ENCODE data around the gene ADGRG2. TPM values are rescaled to one million over a fixed set of nuclear protein-coding genes. Genes with fewer than 3 reads are reported as not detected.

Gene ADGRG2
- total RNA-seq, 3 donors from 2014 or later = 0.66 to 1.3 (median 0.96) TPM

DNA sequence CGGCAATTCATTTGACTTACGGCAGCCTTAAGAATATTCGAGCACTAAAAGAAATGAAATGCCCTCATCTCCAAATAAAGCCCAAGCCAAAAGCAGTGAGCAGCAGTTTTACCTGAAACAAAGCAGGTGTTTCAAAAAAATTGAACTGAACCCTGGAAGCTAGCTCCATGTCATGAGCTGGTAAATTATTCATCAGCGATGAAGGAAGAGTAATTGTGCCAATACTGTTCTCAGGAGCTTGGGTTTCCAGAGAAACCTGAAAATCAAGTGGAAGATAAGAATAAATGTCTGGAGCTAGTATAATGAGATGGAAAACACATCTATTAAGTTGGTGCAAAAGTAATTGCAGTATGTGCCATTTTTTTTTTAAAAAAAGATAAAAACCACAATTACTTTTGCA lies 114.4 kb downstream of the ADGRG2 start:
- intact Hi-C loops (cut with DNase I; ENCODE audit: low total_unique reads) = no loop called here
- DNase-seq (ENCODE audit: low spot score in 2 of 2) = no peak

DNA sequence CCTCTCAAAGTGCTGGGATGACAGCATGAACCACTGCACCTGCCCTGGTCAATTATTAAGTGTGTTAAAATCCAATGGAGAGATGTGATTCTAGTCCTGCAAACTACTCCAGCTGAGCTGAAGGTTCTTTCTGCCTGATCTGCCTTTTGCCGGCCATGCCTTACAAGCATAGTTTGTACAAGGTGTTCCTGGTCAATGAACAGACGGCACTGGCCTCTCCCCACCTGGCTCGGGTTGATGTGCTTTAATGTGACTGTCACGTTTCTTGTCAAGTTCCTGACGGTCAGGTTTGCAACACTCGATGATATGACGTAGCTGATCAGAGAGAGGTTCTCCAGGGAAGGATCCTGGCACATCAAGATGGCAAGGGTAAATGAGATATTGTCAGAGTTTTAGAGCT lies 115.3 kb downstream of the ADGRG2 start:
- Histone ChIP-seq H3K4me1 (no peaks in the 10 kb centered on the region), H3K27me3 (peaks cover 0 to 2% of the 10 kb centered on the region in 2 donors), H3K4me3 (no peak overlapping the region), H3K9me3 (no peaks in the 10 kb centered on the region), H3K36me3 (no peaks in the 10 kb centered on the region), H3K27ac (no peak overlapping the region)
- DNase-seq (ENCODE audit: low spot score in 2 of 2) = no peak
- TF ChIP-seq, protein P1, sequence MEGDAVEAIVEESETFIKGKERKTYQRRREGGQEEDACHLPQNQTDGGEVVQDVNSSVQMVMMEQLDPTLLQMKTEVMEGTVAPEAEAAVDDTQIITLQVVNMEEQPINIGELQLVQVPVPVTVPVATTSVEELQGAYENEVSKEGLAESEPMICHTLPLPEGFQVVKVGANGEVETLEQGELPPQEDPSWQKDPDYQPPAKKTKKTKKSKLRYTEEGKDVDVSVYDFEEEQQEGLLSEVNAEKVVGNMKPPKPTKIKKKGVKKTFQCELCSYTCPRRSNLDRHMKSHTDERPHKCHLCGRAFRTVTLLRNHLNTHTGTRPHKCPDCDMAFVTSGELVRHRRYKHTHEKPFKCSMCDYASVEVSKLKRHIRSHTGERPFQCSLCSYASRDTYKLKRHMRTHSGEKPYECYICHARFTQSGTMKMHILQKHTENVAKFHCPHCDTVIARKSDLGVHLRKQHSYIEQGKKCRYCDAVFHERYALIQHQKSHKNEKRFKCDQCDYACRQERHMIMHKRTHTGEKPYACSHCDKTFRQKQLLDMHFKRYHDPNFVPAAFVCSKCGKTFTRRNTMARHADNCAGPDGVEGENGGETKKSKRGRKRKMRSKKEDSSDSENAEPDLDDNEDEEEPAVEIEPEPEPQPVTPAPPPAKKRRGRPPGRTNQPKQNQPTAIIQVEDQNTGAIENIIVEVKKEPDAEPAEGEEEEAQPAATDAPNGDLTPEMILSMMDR (IDR thresholded peaks at IDR 0.05) = no peak
- TF ChIP-seq POLR2A (IDR thresholded peaks at IDR 0.05) = no peak
- no peak for TF ChIP-seq POLR2AphosphoS5 (IDR thresholded peaks at IDR 0.05)
- intact Hi-C loops (cut with DNase I; ENCODE audit: low total_unique reads) = no loop called here

More for the DNA sequence above, 114.4 kb downstream of the ADGRG2 start:
- no peaks in the 10 kb centered on the region for H3K27me3 ChIP-seq
- no peaks in the 10 kb centered on the region for H3K9me3 ChIP-seq
- H3K4me3 ChIP-seq = no peak overlapping the region
- TF ChIP-seq, protein P1 (IDR thresholded peaks at IDR 0.05) = no peak
- TF ChIP-seq POLR2A (IDR thresholded peaks at IDR 0.05) = no peak
- TF ChIP-seq POLR2AphosphoS5 (IDR thresholded peaks at IDR 0.05) = no peak
- no peaks in the 10 kb centered on the region for H3K4me1 ChIP-seq
- no peak overlapping the region for H3K27ac ChIP-seq
- H3K36me3 ChIP-seq = no peaks in the 10 kb centered on the region

DNA sequence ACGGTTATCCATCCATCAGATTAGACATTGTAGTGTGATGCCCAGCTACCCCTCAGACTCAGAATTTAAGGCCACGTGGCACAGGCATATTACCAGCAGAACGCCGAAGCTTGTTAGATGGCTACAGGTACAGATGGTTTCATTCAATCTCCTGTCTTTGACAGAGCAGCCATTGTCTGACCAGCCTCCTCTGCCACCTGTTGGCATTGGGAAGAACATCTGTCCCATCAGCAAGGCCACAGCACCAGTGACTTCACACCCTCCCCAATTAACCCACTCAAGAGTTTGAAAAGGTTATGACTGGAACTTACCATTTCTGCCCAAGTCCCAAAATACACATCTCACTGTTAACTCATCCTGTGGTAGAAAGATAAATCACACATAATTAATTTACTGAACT lies 116.4 kb downstream of the ADGRG2 start:
- Histone ChIP-seq H3K36me3 (no peaks in the 10 kb centered on the region), H3K27me3 (peaks cover 0 to 5% of the 10 kb centered on the region in 2 donors), H3K4me1 (no peaks in the 10 kb centered on the region), H3K9me3 (no peaks in the 10 kb centered on the region), H3K27ac (no peak overlapping the region), H3K4me3 (no peak overlapping the region)
- TF ChIP-seq POLR2A (IDR thresholded peaks at IDR 0.05) (no peak), POLR2AphosphoS5 (IDR thresholded peaks at IDR 0.05) (no peak)
- TF ChIP-seq, protein P1 (IDR thresholded peaks at IDR 0.05) = no peak
- DNase-seq (ENCODE audit: low spot score in 2 of 2) = no peak
- intact Hi-C loops (cut with DNase I; ENCODE audit: low total_unique reads) = no loop called here

DNA sequence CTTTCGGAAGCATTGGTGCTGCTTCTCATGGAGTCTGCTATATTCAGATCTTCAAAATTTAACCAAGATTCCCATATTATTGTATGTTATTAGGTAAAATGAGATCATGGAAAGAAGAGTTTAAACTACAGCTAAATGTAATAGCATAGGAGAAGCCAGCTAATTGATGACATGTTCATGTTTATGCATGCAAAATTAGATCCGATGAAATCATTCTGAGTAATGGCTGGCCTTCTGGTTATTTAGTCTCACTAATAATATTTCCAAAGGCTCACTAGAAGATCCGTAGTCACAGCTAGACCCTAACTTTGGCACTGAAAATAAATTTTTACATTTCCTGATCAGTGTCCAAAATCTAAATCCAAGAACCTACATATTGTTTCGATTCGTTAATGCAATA lies 118.5 kb downstream of the ADGRG2 start:
- DNase-seq (ENCODE audit: low spot score in 2 of 2) = no peak
- TF ChIP-seq, protein P1 (IDR thresholded peaks at IDR 0.05) = no peak
- TF ChIP-seq POLR2AphosphoS5 (IDR thresholded peaks at IDR 0.05) (no peak), POLR2A (IDR thresholded peaks at IDR 0.05) (no peak)
- Histone ChIP-seq H3K4me1 (no peaks in the 10 kb centered on the region), H3K4me3 (no peak overlapping the region), H3K36me3 (no peaks in the 10 kb centered on the region), H3K27me3 (peaks cover 0 to 5% of the 10 kb centered on the region in 2 donors), H3K27ac (no peak overlapping the region), H3K9me3 (no peaks in the 10 kb centered on the region)
- intact Hi-C loops (cut with DNase I; ENCODE audit: low total_unique reads) = no loop called here

DNA sequence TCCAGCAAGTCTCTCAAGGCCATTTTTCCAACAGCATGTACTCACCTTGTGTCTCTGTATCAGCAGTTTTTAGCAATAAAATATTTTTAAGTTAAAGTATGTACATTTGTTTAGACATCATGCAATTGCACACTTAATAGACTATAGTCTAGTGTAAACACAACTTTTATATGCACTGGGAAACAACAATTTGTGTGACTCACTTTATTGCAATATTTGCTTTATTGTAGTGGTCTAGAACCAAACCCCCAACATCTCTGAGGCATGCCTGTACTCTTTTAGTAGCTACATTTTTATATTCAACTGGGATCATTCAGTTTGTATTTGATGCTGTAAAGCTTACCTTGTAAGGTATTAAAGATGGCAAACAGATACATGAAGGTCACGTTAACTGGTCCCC lies 123.6 kb downstream of the ADGRG2 start:
- no peak for TF ChIP-seq POLR2A (IDR thresholded peaks at IDR 0.05)
- H3K27me3 ChIP-seq = peaks cover 0 to 9% of the 10 kb centered on the region in 2 donors
- H3K4me3 ChIP-seq = no peak overlapping the region
- no peaks in the 10 kb centered on the region for H3K4me1 ChIP-seq
- DNase-seq (ENCODE audit: low spot score in 2 of 2) = no peak
- no peaks in the 10 kb centered on the region for H3K36me3 ChIP-seq
- H3K9me3 ChIP-seq = no peaks in the 10 kb centered on the region
- H3K27ac ChIP-seq = no peak overlapping the region
- intact Hi-C loops (cut with DNase I; ENCODE audit: low total_unique reads) = no loop called here

DNA sequence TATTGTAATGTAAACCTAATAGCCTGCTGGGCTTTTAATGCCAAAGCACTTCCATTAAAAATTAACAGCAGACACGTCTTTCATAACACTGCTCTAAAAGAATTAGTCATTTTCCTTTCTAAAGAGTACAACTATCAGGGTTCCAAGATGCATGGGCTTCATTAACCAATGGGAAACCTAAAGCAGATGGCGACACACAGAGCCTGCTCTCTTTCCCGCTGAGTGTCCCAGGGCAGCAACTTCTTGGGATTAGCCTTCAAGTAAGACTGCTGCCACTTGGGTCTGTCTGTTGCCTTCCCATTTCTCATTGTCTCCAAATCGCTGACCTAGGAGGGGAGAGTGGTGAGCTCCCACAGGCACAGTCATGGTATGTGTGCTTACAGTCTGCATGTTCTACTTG lies 124.4 kb downstream of the ADGRG2 start:
- H3K36me3 ChIP-seq = no peaks in the 10 kb centered on the region
- peaks cover 0 to 9% of the 10 kb centered on the region in 2 donors for H3K27me3 ChIP-seq
- H3K4me1 ChIP-seq = no peaks in the 10 kb centered on the region
- H3K9me3 ChIP-seq = no peaks in the 10 kb centered on the region
- intact Hi-C loops (cut with DNase I; ENCODE audit: low total_unique reads) = no loop called here
- no peak overlapping the region for H3K4me3 ChIP-seq
- DNase-seq (ENCODE audit: low spot score in 2 of 2) = no peak
- TF ChIP-seq, protein P1 (IDR thresholded peaks at IDR 0.05) = no peak
- TF ChIP-seq POLR2A (IDR thresholded peaks at IDR 0.05) = no peak
- TF ChIP-seq POLR2AphosphoS5 (IDR thresholded peaks at IDR 0.05) = no peak
- H3K27ac ChIP-seq = no peak overlapping the region

Data from breast epithelium (tissue), 4 donors.